ENCODE measurements around the gene LTBP2.
A peak's percentile ranks its signal among the peaks of the same experiment; 100 is the strongest.

Gene LTBP2

DNA sequence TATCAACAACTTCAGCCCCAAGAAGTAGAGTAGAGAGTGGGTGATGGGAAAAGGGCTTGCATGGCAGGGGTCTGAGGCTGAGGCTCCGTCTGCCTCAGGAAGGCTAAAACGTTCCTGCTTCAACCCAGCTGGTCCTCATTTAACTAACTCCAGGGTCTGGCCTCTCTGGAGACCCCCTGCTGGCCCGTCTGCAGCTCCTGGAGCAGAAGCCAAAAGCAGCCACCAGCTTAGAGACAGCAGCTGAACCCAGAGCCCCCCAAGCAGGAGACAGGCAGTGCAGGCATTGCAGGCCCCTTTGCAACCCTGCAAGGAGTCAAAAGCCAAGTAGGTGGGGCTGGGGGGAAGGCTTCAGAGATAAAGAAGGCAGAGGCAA, 25.1 kb upstream of the LTBP2 start:
- no peak for DNase-seq

DNA sequence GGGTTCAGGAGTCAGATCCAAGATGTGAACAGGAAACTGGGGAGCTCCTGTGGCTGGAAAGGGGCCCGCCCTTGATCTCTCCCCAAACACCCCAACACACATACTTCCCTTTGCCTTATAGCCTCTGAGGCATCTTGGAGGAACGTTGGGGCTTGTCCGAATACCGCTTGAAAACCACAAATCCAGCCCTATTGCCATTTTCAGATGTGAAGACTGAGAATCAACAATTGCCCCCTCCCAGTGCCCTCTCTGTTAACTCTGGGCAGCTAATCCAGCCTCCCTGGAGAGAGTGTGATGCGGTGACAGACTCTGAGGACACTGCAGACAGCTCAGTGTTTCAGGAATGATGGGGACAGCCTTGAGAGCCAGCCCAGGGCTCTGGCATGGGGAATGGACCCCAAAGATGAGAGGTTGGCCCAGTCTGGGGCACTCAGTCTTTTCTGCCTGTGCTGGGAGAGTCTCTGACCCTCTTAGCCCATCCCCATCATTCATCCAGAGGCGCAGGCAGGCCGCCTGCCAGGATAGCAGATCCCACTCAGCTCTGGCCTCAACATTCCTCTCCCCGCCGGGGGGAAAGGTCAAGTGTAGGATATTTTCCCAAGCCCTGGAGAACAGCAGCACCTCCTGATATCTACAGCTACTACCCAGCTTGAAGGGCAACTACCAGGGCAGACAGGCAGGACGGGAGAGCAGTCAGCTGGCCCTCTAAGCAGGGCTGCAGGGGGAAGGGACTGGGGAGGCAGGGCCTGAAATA, 24.6 kb upstream of the LTBP2 start:
- no peak for DNase-seq

- no peak for DNase-seq
Observed at GRCh38 chr14:74635847-74636246, 23.8 kb upstream of the LTBP2 start.

DNA sequence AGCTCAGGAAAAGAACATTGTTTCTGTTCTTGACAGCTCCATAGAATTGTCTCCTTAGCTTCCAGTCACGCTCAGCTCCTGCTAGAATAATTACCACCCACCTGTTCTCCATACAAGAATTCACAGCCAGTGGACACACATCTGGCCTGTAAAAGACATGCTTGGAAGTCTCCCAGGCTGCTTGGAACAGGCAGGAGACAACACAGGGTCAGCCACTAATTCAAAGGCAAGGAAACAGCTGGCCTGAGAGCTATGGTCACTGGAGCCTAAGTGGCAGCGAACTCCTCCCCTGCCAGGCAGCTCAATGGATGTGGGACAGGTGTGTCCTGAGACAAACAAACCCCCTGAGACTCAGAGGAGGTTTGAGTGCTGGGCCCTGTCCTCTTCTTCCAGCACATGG, 22.9 kb upstream of the LTBP2 start:
- DNase-seq: no peak

DNA sequence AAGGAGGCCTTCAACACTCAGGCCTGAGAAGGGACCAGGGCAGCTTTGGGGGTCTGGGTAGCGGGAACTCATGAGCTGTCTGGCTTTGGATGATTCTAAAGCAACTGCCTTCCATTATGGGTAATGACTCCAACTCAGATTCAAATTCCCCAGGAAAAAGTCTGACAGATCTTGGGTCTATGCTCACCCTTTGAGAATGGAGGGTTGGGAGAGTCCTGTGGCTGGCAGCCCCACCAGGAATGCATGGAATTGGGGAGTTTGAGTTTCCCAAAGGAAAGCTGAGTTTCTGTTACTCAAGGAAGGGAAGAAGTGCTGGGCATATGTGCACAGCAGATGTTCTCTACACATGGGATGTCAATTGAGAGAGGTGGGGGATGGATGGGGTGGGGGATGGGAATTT, 22.4 kb upstream of the LTBP2 start:
- no peak for DNase-seq

GRCh38 chr14:74630881-74631690, 19.0 kb upstream of the LTBP2 start:
- no peak for DNase-seq

- no peak for DNase-seq
Observed at GRCh38 chr14:74628418-74628817, 16.4 kb upstream of the LTBP2 start.

GRCh38 chr14:74627076-74627475, 15.0 kb upstream of the LTBP2 start:
- DNase-seq: no peak

GRCh38 chr14:74622257-74622656, 10.2 kb upstream of the LTBP2 start:
- DNase-seq: no peak

GRCh38 chr14:74621556-74621955, 9.5 kb upstream of the LTBP2 start:
- no peak for DNase-seq

- no peak for DNase-seq
Observed at GRCh38 chr14:74620923-74621322, 8.9 kb upstream of the LTBP2 start.

DNA sequence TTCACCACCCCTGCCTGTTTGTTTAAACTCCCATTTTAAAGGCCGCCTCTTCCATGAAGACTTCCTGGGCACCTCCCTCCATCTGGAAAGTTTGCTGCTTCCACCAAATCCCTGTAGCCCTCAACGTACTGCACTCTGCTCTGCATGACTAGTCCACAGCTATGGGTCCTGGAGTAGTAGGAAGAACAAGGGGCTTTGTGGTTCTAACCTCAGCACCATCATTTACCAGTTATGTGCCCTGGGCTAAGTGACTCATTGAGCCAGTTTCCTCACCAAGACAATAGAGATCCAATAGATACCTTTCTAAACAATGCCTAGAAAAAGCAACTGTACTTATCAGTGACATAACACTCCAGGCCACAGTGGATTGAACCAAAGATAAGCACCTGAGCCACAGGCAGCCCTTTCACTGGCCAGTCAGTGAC, 8.5 kb upstream of the LTBP2 start:
- no peak for DNase-seq

GRCh38 chr14:74619672-74620131, 7.7 kb upstream of the LTBP2 start:
- DNase-seq: no peak

GRCh38 chr14:74618078-74618952, 6.3 kb upstream of the LTBP2 start:
- DNase-seq: peak; percentile 29

DNA sequence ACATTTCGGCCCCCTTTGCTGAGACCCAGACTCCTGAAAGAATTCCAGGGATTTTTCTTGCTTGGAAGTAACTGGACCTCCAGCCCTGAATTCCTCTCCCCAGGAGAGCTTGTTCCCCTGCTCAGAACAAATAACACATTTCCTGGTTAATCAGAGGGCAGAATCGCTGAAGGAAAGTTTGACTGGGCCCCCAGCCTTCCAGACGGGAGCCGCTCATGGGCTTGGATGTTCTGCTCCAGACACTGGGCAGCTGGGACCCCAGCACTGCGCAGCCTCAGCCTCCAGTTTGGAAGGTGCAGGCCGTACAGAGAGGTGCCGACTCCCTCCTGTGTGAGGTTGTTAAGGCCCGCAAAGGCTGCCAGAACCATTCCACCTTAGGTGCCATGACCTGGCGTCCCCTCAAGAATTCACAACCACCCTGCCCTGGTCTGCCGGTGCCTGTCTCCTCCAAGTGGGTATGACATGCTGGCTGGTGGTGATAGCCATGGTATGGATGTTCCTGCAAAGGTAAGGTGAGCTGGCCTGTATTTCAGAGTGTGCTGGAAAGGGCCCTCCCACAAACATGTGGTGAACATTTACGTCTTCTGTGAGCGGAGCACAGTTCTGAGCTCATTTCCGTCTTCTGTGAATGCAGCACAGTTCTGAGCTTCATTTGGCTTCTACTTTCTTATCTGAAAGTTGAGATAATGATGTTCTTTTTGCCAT, 5.1 kb upstream of the LTBP2 start:
- no peak for DNase-seq

DNA sequence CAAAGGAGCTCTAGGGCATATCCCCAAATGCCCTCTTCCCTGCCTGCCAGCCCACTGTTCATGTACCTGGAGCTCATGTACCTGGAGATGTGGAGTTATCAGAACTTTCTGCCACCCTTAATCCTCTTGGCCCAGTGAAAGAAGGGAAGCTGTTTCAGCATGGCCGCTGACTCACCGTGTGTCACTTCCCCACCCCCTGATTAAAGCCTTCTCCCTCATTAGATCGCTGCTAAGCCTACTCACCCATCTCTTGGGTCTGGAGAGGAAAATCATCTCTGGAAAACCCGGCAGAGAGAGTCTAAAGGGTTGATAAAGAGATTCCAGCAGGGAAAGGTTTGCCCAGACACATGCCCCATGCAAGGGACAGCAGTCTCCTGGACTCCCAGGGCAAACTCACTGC, 4.5 kb upstream of the LTBP2 start:
- no peak for DNase-seq

GRCh38 chr14:74615735-74616134, 3.7 kb upstream of the LTBP2 start:
- DNase-seq: no peak

DNA sequence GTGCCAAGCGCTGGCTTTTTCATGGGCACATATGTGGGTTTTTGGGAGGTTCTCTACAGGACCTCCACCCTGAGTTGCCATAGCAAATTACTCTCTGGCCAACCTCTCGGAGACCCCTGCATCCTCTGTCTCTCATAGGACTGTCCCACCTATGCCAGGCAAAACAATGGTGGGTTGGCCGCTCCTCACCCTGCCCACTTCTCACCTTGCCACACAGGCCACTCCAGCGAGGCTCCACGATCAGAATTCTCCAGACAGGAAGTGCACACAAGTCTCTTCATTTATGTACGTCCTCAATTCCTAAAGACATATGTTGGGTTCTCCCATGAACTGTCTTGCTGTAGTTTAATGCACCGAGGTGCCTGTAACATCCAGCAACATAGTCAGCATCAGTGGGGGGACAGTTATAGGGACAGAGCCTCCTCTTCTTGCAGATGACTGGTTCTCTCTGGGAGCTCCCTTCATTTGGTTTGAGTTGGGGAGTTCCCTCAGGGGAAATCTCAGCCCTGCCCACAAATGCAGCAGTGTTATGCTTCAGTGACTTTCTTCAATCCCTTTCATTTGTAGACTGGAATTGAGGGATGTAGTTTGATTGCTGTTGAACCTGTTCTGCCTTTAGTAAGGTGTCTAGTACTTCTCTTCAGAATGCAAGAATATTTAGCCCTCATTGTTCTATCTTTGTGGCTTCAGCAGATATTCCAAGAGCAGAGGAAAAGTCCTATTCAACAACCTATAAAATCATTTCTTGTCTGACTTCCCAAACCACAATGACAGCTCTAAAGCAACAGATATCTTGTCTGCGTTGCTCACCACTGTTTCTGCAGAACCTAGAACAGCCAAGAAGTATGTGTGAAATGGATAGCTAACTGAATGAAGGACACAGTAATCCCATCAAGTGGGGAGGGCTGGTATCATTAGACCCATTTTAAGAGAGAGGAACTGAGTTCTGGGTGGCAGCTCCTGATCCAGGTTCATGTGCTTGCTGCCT, 2.8 kb upstream of the LTBP2 start:
- DNase-seq: no peak

- DNase-seq: no peak
Observed at GRCh38 chr14:74613211-74613914, 1.3 kb upstream of the LTBP2 start.

GRCh38 chr14:74612350-74613021, 449 bp upstream of the LTBP2 start:
- DNase-seq: peak; percentile 74

Measured in effector CD8-positive, alpha-beta T cell (primary cell).